Measurements from ENCODE around the gene ATP8A2. TPM values are rescaled to one million over a fixed set of nuclear protein-coding genes. Genes with fewer than 3 reads are reported as not detected.

Gene ATP8A2
- total and polyA plus RNA-seq, 9 of the 15 experiments (the other 6 are each of a cell fraction or from before 2014, with no cell fraction given) = under 0.01 to 0.33 (median 0.06) TPM; not detected in 4

- no peak for TF ChIP-seq MGA (IDR thresholded peaks at IDR 0.05)
- TF ChIP-seq POLR2B (IDR thresholded peaks at IDR 0.05; ENCODE audit: low read depth, partially characterized antibody) = no peak
- TF ChIP-seq TOE1 (IDR thresholded peaks at IDR 0.05; ENCODE audit: borderline replicate concordance) = no peak
- TF ChIP-seq TOE1 (CRISPR knock-in tag; IDR thresholded peaks at IDR 0.05; ENCODE audit: borderline replicate concordance, low read depth) = no peak
- no peak for TF ChIP-seq JUND (IDR thresholded peaks at IDR 0.05; ENCODE audit: borderline replicate concordance, low read depth, low read length)
- no peak for TF ChIP-seq JUND (tag; IDR thresholded peaks at IDR 0.05; ENCODE audit: borderline replicate concordance, low read depth, low read length)
- TF ChIP-seq USF1 (CRISPR knock-in tag; IDR thresholded peaks at IDR 0.05) = no peak
- TF ChIP-seq LARP7 (IDR thresholded peaks at IDR 0.05) = no peak
- TF ChIP-seq ZNF512 (tag; IDR thresholded peaks at IDR 0.05) = no peak
Observed at GRCh38 chr13:26052337-26052736, 680.6 kb downstream of the ATP8A2 start (continued).

All from K562 (cell line).